ENCODE measurements around the gene WIPF2.
"Not testable (repeated sequence)": the region's sequence is repeated elsewhere in the genome, so short reads cannot be mapped to it uniquely, and the experiment has no call there.

The WIPF2 gene

GRCh38 chr17:40301315-40301714, 82.2 kb downstream of the WIPF2 start:
- DNase-seq = no peak

GRCh38 chr17:40303009-40303657, 84.0 kb downstream of the WIPF2 start:
- DNase-seq = no peak

- no peak for DNase-seq
These were observed 84.8 kb downstream of the WIPF2 start for GRCh38 chr17:40303708-40304551.

DNA sequence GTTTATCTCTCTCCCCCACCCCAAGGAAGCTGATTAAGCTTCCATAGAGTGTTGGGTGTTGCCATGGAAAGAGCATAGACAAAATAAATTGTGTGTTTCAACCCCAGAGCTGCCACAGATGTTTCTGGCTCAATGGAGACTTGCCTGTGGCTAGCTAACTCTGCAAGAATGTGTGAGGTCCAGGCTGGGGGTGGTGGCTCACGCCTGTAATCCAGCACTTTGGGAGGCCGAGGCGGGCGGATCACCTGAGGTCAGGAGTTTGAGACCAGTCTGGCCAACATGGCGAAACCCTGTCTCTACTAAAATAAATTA, 85.4 kb downstream of the WIPF2 start:
- DNase-seq = not testable (repeated sequence)

DNA sequence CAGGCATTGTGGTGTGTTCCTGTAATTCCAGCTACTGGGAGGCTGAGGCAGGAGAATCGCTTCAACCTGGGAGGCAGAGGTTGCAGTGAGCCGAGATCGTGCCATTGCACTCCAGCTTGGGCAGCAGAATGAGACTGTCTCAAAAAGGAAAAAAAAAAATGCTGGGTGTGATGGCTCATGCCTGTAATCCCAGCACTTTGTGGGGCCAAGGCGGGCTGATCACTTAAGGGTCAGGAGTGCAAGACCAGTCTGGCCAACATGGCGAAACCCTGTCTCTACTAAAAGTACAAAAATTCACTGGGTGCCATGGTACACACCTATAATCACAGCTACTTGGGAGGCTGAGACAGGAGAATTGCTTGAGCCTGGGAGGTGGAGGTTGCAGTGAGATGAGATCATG, 85.8 kb downstream of the WIPF2 start:
- DNase-seq = not testable (repeated sequence)

DNA sequence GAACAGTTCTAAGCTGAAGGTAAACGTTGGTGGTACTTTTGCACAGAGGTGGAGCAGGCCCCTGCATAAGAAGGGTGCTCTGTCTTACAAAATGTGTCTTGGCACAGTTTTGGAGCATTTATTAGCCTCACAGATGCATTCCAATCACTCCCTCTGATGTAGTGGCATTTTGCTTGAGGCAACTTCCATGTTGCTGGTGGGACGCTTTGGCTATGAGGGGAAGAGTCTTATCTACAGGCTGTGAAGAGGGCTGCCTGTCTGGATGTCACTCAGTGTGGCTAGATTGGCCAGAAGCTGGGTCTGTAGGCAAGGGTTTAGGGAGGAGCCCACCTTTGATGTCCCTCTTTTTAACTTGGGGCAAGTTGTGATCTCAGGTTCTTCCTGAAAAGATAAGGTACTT, 87.3 kb downstream of the WIPF2 start:
- DNase-seq = no peak

GRCh38 chr17:40307001-40307730, 88.1 kb downstream of the WIPF2 start:
- DNase-seq = peak; percentile 53

- DNase-seq = no peak
These were observed 88.7 kb downstream of the WIPF2 start for GRCh38 chr17:40307740-40308239.

DNA sequence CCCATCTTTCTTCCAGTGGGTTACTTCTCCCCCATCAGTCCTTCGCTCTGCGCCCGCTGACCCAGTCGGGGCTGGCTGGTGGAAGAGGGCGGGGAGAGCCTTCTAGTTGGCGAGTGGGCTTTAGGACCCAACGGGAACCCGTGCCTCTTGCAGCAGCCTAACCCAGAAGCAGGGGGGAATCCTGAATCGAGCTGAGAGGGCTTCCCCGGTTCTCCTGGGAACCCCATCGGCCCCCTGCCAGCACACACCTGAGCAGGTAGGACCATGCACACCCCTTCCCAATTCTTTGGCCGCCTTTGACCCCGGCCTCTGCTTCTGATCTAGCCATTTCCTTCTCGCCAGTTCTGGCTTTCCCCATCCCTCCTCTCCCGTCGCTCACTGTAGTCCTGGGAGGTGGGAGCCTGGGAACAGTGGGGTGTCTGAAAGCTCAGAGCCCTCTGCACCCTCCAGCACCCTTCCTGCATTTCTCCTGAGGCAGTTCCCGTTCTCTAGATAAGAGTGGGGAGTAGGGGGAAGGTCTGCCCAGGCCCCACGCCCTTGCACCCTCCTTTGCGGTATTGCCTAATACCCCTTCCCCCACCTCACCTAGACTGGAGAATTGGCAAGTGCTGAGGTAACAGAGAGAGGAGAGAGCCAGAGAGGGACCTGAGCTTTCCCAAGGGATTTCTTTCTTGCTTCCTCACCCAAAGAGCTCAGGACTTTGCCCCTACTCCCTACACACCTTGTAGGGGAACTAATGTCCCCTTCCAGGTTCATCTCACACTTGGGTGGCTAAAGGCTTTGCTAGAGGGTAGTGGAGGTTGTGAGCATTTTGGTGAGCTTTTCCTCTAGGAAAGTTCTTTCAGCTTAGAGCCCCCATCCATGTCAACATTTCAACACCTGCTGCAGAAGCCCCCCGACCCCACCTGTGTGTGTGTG, 90.2 kb downstream of the WIPF2 start, which contains the start of gene RARA:
Gene RARA, plus strand, starts transcription at position 150 of the 918 bp plus-strand sequence. CDS start 22,039 bp downstream, outside the sequence.
- DNase-seq = no peak

DNA sequence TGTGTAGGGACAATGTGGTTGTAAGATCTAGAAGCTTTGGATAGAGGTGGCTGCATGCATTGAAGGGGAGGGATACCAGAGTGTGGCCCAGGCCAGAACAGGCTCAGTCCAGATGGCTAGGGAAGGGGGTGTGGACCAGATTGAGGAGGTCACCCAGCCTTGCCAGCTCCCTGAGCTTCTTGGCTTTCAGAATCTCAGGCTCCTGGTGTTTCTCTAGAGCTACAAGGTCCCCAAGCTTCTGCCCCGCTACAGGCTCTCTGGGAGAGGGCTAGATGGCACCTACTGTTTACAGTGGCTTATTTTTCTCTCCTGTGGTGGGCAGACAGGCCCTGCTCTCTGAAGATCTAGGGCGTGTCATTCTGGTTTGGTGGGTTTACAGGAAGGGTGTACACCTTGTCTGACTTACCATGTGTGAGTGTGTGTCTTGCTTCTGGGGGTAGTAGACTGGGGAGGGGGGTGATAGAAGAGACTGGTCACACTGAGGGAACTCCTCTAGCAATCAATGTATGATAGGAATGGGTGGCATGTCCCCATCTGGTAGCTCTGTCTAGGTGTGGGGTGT, 90.9 kb downstream of the WIPF2 start:
- DNase-seq = no peak

- no peak for DNase-seq
These were observed 91.8 kb downstream of the WIPF2 start for GRCh38 chr17:40310882-40311391.

GRCh38 chr17:40311575-40311974, 92.5 kb downstream of the WIPF2 start:
- peak; percentile 63 for DNase-seq

DNA sequence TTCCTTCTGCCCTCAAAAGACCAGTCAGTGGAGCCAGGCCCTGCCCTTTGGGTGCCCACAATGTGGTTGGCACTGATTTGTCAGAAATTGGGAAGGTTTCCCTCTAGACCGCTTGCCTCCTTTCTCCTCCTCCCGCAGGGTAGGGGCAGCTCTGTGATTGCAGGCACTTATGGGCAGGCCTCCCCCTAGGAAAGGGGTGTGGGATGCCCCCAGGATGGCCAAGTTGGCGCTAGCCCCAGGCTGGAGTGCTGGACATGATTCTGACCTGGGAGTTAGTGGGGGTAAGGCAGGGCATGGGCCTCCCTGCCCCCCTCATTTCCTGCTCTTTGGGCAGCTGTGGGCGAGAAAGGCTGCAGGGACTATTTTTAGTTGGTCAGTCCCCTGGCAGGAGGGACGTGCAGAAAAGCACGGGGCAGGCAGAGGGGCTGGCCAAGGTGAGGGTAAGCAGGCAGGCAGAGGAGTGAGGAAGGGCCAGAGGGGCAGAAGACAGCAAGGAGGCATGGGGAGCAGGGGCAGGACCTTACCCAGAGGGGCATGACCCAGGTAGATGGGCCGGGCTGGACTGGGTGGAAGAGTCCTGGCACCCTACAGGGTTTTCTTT, 93.1 kb downstream of the WIPF2 start:
- peak; percentile 41 for DNase-seq

DNA sequence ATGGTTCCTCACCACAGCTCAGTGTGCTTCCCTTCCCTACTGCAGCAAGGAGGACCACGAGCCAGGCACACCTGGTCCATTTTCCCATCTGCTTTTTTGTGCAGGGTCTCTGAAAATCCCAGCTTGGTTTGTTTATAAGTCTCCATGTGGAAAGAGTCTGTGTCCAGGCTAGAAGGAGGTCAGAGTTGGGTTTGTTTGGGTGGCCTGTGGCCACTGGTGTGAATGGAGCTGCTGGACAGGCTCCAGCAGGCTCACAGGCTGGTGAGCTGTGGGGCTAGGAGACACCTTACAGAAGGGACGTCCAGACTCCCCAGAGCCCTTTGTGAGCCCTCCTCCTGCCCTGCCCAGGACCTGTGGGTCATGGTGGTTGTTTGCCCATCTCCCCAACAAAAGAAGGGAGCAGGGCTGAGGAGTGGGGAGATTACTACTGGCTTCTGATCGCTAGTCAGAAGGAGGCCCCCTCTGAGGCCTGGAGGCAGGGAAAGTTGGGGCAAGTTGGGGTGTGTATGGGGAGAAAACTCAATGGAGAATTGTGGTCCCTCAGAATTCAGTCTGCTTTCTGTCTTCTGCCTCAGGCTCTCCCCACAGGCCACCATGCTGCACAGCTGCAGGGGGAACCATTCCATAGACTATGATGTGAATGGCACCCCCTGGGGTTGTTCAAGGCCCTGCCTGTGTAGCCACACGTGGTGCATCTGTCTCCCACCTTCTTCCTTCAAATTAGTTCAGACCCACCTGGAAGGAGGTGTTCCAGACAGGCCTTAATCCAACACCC, 94.0 kb downstream of the WIPF2 start:
- no peak for DNase-seq

- DNase-seq = no peak
These were observed 94.8 kb downstream of the WIPF2 start for GRCh38 chr17:40313668-40314583.

DNA sequence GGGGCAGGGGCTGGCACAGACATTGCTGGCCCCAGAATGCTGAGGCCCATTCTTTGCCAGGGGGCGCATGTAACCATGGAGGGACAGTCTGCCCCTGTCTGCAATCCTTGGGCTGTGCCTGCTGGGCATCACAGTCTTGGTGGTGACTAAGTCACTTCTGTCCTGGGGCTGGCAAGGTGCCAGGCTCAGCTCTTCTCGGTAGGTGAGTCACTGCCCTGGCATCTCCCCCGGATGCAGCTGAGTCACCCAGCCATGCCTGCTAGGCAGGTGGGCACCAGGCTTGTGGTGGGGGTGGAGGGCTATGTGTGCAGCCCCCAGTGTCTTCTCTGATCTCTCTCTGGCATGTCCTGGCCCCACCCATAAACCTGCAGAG, 95.5 kb downstream of the WIPF2 start:
- DNase-seq = peak; percentile 94

DNA sequence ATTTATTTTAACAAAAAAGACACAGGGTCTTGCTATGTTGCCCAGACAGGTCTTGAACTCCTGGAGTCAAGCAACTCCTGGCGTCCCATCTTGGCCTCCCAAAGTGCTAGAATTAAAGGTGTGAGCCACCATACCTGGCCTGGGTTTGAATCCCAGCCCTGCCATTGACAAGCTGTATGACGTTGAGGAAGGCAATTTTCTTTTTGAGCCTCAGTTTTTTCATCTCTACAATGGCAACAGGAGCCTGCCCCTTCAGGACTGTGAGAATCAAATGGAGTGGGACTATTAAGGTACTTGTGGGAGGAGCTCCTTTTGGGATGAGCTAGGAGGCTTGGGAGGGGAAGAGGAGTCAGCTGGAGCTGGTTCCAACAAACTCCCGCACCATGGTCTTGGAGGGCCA, 96.1 kb downstream of the WIPF2 start:
- DNase-seq = no peak

DNA sequence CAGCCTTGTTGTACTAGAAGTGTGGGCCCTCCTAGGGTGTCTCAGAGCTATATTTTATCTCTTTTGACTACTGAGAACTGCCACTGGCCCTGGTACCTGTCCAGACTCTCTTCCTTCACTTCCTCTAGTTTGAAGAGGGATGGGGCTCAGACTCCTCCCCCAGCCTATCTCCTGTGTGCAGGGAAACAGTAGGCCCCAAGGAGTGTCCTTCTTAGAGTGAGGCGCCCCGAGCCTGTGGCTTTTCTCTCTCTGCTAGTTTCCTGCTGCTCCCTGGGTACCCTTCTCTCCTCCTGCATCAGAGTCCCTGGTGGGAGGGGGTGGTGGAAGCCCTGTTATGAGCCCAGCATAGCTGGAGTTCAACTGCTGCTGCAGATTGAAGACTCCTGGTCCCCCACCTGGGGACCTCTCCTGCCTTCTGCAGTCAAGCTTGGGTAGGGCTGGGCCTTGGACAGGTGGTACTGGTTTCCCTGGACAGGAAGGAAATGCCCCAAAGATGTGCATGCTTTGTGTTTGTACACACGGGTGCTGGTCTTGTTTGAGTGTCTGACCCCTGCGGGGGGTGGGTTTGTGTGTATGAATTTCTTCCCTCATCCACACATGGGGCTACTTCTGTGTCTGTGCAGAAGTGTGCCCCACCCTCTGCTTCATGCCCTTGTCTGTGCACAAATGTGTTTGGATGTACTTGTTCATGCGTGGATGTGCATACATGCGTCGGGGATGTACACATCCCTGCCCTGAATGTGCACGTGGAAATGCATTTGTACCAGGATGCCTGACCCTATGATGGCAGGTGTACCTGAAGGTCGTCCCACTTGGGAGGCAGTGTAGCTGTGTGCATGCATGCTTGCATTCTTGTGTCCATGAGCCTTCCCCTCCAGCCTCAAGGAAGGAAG, 96.8 kb downstream of the WIPF2 start:
- DNase-seq = no peak
